Fibroblast of lung (primary cell): ENCODE measurements around the gene JPH3.

Experiments used
- CTCF ChIP-seq, 2 donors: IDR thresholded peaks in 1 of 2; conservative IDR thresholded peaks in 1 of 2; 1 replicate in 1 of 2; 2 replicates in 1 of 2; pipeline ENCODE4 v1.5.1; 2011 to 2012; ENCODE audit warnings: low read length in 2 of 2, control low read depth in 1 of 2, inconsistent platforms in 1 of 2, low read depth in 1 of 2, mild to moderate bottlenecking in 1 of 2
- EZH2 ChIP-seq: IDR thresholded peaks from 2 replicates; pipeline ENCODE4 v1.5.1; 2012; ENCODE audit warnings: low read length, control low read depth, mild to moderate bottlenecking; ENCODE audit errors: missing control alignments

- TF ChIP-seq CTCF (conservative IDR thresholded peaks at IDR 0.05 in 1 of 2, IDR thresholded peaks at IDR 0.05 in 1 of 2; ENCODE audit: low read depth in 1 of 2, low read length in 2 of 2) = no peak
- no peak for TF ChIP-seq EZH2
Measured at GRCh38 chr16:87584975-87585374, 17.3 kb upstream of the JPH3 start.
